CD4-positive, alpha-beta T cell (primary cell): Measurements from ENCODE around the gene EPHB1. TPM values are rescaled to one million over a fixed set of nuclear protein-coding genes. Genes with fewer than 3 reads are reported as not detected.

Experiments
- ATAC-seq: fragments of 200-7000 bp; cut with Tn5 transposase; one replicate; pipeline ENCODE4 v1.10.0; 2022; ENCODE audit warnings: mild to moderate bottlenecking; ENCODE audit not compliant: poor library complexity
- CTCF ChIA-PET: fragments of 350-600 bp; sonication (Branson Sonifier 250); formaldehyde crosslinking; loops from one replicate; lab custom pipeline; 2021; ENCODE audit warnings: antibody characterized with exemption, inconsistent platforms; lab: Charles Lee
- POLR2A ChIA-PET: fragments of 350-600 bp; sonication (Branson Sonifier 250); formaldehyde crosslinking; loops from one replicate; lab custom pipeline; 2021; ENCODE audit warnings: antibody characterized with exemption, inconsistent platforms; lab: Charles Lee
- DNase-seq, 14 experiments: peaks; one replicate each; pipeline ENCODE4 v3.0.0-alpha.2; 2013 to 2020; ENCODE audit warnings: mixed read lengths in 2 of 14
- H3K27ac ChIP-seq, 2 donors: one replicate each; pipeline versions ENCODE4 v1.5.1 to v1.7.0; 2013; ENCODE audit warnings: low read length in 2 of 2, low read depth in 1 of 2, mild to moderate bottlenecking in 1 of 2
- H3K27me3 ChIP-seq, 2 experiments: 1 replicate in 1 of 2; 2 replicates in 1 of 2; pipeline versions ENCODE4 v1.6.1 to v1.7.0; 2013; ENCODE audit warnings: low read length in 2 of 2, control low read depth in 1 of 2, mild to moderate bottlenecking in 1 of 2, moderate library complexity in 1 of 2; ENCODE audit not compliant: insufficient read depth in 2 of 2, control insufficient read depth in 1 of 2
- H3K36me3 ChIP-seq: one replicate; pipeline ENCODE4 v1.6.1; 2013; ENCODE audit warnings: low read length, control low read depth; ENCODE audit not compliant: insufficient read depth
- H3K4me1 ChIP-seq: one replicate; pipeline ENCODE4 v1.6.1; 2013; ENCODE audit warnings: low read length, control low read depth; ENCODE audit not compliant: insufficient read depth
- H3K4me3 ChIP-seq: one replicate; pipeline ENCODE4 v1.5.1; 2013; ENCODE audit warnings: mild to moderate bottlenecking, low read length, moderate library complexity
- H3K9me3 ChIP-seq, 2 experiments: 1 replicate in 1 of 2; 2 replicates in 1 of 2; pipeline versions ENCODE4 v1.6.1 to v1.7.0; 2013; ENCODE audit warnings: low read length in 2 of 2, mild to moderate bottlenecking in 2 of 2, control low read depth in 1 of 2, moderate library complexity in 1 of 2; ENCODE audit not compliant: control insufficient read depth in 1 of 2, insufficient read depth in 1 of 2
- H3K27ac Mint-ChIP-seq: one replicate; pipeline ENCODE4 v1.8.0; 2020; ENCODE audit warnings: mixed read lengths
- H3K27me3 Mint-ChIP-seq: one replicate; pipeline ENCODE4 v1.8.0; 2021; ENCODE audit warnings: mixed read lengths
- H3K36me3 Mint-ChIP-seq: one replicate; pipeline ENCODE4 v1.8.0; 2021; ENCODE audit warnings: low read depth, mixed read lengths
- H3K4me1 Mint-ChIP-seq: one replicate; pipeline ENCODE4 v1.8.0; 2021; ENCODE audit warnings: low read depth, mixed read lengths
- H3K4me3 Mint-ChIP-seq: one replicate; pipeline ENCODE4 v1.8.0; 2020; ENCODE audit warnings: mild to moderate bottlenecking, mixed read lengths
- H3K9me3 Mint-ChIP-seq: one replicate; pipeline ENCODE4 v1.8.0; 2020; ENCODE audit warnings: mixed read lengths
- intact Hi-C, 2 experiments: fragments of 100-400 bp; cut with DNase I in 1 of 2; cut with micrococcal nuclease in 1 of 2; formaldehyde crosslinking; loops; one replicate each; pipeline versions ENCODE4 v1.15.1 to v1.9.0; 2023 to 2025; cut with DNase I, micrococcal nuclease
- total RNA-seq, 174 experiments: library from RNA in 2 of 174; stranded (reverse) in 2 of 174; gene quantifications; one replicate each; pipeline ENCODE4 v1.2.3 and lab custom pipeline; 2021 to 2026
- TF ChIP-seq, protein P1 (sequence below): fragments of 200-600 bp; IDR thresholded peaks from one replicate; pipeline ENCODE4 v1.8.0; 2022; ENCODE audit warnings: antibody characterized with exemption, mild to moderate bottlenecking

Gene EPHB1
- total RNA-seq, 2 experiments from 2014 or later = 0.08 to 0.49 TPM

DNA sequence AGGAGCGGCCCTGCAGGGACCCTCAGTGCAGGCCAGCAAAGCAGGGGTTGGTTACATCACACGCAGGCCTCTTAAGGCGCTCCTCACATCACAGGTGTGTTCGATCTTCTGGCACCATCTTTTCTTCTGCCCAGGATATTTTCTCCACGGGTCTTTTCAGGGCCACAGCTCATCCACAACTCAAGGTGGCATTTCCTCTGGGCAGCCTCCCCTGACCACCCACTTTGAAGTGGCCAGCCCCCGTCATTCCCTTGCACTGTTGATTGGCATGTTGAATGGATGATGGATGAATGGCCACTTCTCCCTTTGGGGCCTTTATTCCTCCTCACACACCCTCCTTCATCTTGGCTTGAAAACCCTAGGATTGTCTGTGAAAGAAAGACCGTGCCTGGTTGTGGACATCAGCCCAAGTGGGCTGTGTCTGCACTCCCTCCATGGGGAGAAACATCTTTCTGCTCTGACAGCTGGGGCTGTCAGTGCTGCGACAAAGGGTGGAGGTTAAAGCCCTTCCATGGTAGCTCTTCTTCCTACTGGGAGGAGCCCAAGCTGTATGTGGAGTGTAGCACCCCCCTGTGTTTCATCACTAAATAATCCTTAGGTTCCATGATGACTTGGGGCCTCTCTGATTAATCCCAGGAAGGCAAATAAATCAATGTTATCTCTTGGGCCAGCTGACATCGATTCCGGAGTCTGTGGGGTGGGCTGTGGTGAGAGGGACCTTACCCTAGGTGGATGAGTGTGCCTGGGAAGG is 102.5 kb downstream of the EPHB1 start:
- Mint-ChIP-seq H3K36me3 (no peaks in the 10 kb centered on the region), H3K9me3 (no peaks in the 10 kb centered on the region), H3K27me3 (no peaks in the 10 kb centered on the region), H3K4me3 (no peak overlapping the region), H3K27ac (no peak overlapping the region), H3K4me1 (no peaks in the 10 kb centered on the region)
- DNase-seq (no peak), ATAC-seq (no peak)
- H3K27ac ChIP-seq = no peak overlapping the region
- no peaks in the 10 kb centered on the region for H3K4me1 ChIP-seq
- H3K27me3 ChIP-seq = no peaks in the 10 kb centered on the region
- ChIA-PET POLR2A (no interaction called here), CTCF (no interaction called here)
- TF ChIP-seq, protein P1, sequence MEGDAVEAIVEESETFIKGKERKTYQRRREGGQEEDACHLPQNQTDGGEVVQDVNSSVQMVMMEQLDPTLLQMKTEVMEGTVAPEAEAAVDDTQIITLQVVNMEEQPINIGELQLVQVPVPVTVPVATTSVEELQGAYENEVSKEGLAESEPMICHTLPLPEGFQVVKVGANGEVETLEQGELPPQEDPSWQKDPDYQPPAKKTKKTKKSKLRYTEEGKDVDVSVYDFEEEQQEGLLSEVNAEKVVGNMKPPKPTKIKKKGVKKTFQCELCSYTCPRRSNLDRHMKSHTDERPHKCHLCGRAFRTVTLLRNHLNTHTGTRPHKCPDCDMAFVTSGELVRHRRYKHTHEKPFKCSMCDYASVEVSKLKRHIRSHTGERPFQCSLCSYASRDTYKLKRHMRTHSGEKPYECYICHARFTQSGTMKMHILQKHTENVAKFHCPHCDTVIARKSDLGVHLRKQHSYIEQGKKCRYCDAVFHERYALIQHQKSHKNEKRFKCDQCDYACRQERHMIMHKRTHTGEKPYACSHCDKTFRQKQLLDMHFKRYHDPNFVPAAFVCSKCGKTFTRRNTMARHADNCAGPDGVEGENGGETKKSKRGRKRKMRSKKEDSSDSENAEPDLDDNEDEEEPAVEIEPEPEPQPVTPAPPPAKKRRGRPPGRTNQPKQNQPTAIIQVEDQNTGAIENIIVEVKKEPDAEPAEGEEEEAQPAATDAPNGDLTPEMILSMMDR = no peak
- no peak overlapping the region for H3K4me3 ChIP-seq
- intact Hi-C loops = no loop called here
- no peaks in the 10 kb centered on the region for H3K36me3 ChIP-seq
- H3K9me3 ChIP-seq = peaks cover 0 to 3% of the 10 kb centered on the region in 2 experiments

DNA sequence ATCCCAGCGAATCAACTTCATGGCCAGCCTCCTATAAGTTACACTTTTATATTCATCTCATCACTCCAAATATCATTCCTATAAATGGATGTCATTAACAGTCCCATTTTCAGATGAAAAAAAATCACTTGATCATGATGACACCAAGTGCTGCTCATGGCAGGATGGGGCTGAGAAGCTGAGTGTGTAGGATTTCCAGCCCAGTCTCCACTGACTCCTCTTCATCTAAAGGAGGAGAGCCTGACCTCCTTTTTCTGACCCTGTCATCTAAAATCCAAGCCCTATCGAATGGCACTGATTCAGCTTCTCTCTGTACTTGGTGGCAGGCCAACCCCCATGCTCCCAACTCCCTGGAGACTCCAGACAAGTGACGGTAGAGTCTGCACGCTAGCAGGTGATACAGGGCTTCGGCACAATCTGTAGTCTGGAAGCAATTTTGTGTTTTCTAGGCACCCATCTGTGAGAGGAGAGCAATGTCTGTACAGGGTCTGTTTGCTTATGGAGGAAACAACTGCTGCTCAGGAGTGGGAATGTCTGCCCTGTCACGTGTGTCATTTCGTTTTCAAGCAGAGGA is 103.2 kb downstream of the EPHB1 start:
- TF ChIP-seq, protein P1 = no peak
- no peak overlapping the region for H3K4me3 ChIP-seq
- no peaks in the 10 kb centered on the region for H3K27me3 ChIP-seq
- H3K27ac ChIP-seq = no peak overlapping the region
- Mint-ChIP-seq H3K27ac (no peak overlapping the region), H3K4me1 (no peaks in the 10 kb centered on the region), H3K4me3 (no peak overlapping the region), H3K9me3 (no peaks in the 10 kb centered on the region), H3K36me3 (no peaks in the 10 kb centered on the region), H3K27me3 (no peaks in the 10 kb centered on the region)
- DNase-seq (no peak), ATAC-seq (no peak)
- H3K4me1 ChIP-seq = no peaks in the 10 kb centered on the region
- POLR2A ChIA-PET = no interaction called here
- intact Hi-C loops = no loop called here
- H3K9me3 ChIP-seq = peaks cover 0 to 3% of the 10 kb centered on the region in 2 experiments
- CTCF ChIA-PET = no interaction called here
- H3K36me3 ChIP-seq = no peaks in the 10 kb centered on the region

DNA sequence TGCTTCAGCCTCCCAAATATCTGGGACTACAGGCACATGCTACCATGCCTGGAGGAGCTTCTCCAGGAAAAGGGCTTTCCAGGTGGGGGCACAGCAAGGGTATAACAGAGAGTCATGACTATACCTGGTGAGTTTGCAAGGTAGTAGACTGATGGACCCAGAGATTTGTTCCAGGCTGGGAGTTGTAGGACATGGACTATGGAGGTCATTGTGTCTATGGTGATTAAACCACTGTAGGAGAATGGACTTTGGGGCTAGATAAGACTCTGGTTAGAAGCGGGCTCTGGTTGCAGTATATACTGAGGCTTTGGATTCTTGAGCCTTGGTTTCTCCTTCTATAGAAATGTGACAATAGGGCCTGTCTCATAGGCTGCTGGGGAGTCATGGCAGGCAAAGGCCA is 104.7 kb downstream of the EPHB1 start:
- Histone ChIP-seq H3K36me3 (no peaks in the 10 kb centered on the region), H3K4me3 (no peak overlapping the region), H3K4me1 (no peaks in the 10 kb centered on the region), H3K27me3 (no peaks in the 10 kb centered on the region), H3K9me3 (peaks cover 0 to 3% of the 10 kb centered on the region in 2 experiments), H3K27ac (no peak overlapping the region)
- no peaks in the 10 kb centered on the region for H3K4me1 Mint-ChIP-seq
- DNase-seq (no peak), ATAC-seq (no peak)
- TF ChIP-seq, protein P1 = no peak
- ChIA-PET POLR2A (no interaction called here), CTCF (no interaction called here)
- no peak overlapping the region for H3K27ac Mint-ChIP-seq
- H3K9me3 Mint-ChIP-seq = no peaks in the 10 kb centered on the region
- no peak overlapping the region for H3K4me3 Mint-ChIP-seq
- H3K27me3 Mint-ChIP-seq = no peaks in the 10 kb centered on the region
- intact Hi-C loops = no loop called here
- H3K36me3 Mint-ChIP-seq = no peaks in the 10 kb centered on the region
